Hair follicular keratinocyte (primary cell): ENCODE measurements around the gene KCNJ5. TPM values are rescaled to one million over a fixed set of nuclear protein-coding genes. Genes with fewer than 3 reads are reported as not detected.

ENCODE experiments used
- total RNA-seq: library from RNA; depleted of rRNA; stranded (reverse); fragments of >200 nt; gene quantifications from 2 replicates; pipeline ENCODE4 v1.2.3, GENCODE V29; 2015

Gene KCNJ5
- 1.1 and 12.3 TPM in 2 replicates for total RNA-seq

GRCh38 chr11:128890543-128891368, at the start of gene KCNJ5:
Gene KCNJ5 (plus strand): TSS chr11:128891356. CDS start chr11:128911274, 19,918 bp downstream.

GRCh38 chr11:128867277-128867676, 23.9 kb upstream of the KCNJ5 start, which contains the start of gene KCNJ1:
Gene KCNJ1 (minus strand): TSS chr11:128867296. CDS start chr11:128840243, 27,053 bp downstream.

GRCh38 chr11:128942817-128943427, 51.8 kb downstream of the KCNJ5 start, which contains the start of gene TP53AIP1:
Gene TP53AIP1 (minus strand): TSS chr11:128942871. CDS start chr11:128937818, 5,053 bp downstream.

Other genes with a start within 250 kb of the KCNJ5 start
- 2.3 and 5.5 TPM in 2 replicates for gene FLI1, start 197.3 kb upstream of the KCNJ5 start, total RNA-seq
- 0.08 TPM in 1 of 2 replicates, not detected in the other for gene KCNJ1, start 24.1 kb upstream of the KCNJ5 start, total RNA-seq
- gene TP53AIP1, start 51.5 kb downstream of the KCNJ5 start, total RNA-seq = 7.3 and 11.9 TPM in 2 replicates